GM12864 (cell line): ENCODE results near the gene SET.

ENCODE experiments used
- DNase-seq: peaks from one replicate; pipeline ENCODE4 v3.0.0-alpha.2; 2011; ENCODE audit warnings: low read depth
- H3K4me3 ChIP-seq: 2 replicates; pipeline ENCODE4 v1.5.1; 2011; ENCODE audit warnings: mild to moderate bottlenecking, low read depth, low read length, control low read depth
- TF ChIP-seq, protein P1 (sequence below): IDR thresholded peaks from 2 replicates; pipeline ENCODE4 v1.5.1; 2011; ENCODE audit warnings: low read depth, mild to moderate bottlenecking, moderate library complexity, low read length, control low read depth, inconsistent platforms; ENCODE audit errors: missing control alignments

Gene SET

GRCh38 chr9:128727640-128728248 lies 38.7 kb downstream of the SET start:
- DNase-seq = no peak
- TF ChIP-seq, protein P1, sequence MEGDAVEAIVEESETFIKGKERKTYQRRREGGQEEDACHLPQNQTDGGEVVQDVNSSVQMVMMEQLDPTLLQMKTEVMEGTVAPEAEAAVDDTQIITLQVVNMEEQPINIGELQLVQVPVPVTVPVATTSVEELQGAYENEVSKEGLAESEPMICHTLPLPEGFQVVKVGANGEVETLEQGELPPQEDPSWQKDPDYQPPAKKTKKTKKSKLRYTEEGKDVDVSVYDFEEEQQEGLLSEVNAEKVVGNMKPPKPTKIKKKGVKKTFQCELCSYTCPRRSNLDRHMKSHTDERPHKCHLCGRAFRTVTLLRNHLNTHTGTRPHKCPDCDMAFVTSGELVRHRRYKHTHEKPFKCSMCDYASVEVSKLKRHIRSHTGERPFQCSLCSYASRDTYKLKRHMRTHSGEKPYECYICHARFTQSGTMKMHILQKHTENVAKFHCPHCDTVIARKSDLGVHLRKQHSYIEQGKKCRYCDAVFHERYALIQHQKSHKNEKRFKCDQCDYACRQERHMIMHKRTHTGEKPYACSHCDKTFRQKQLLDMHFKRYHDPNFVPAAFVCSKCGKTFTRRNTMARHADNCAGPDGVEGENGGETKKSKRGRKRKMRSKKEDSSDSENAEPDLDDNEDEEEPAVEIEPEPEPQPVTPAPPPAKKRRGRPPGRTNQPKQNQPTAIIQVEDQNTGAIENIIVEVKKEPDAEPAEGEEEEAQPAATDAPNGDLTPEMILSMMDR = no peak
- H3K4me3 ChIP-seq = no peak overlapping the region

DNA sequence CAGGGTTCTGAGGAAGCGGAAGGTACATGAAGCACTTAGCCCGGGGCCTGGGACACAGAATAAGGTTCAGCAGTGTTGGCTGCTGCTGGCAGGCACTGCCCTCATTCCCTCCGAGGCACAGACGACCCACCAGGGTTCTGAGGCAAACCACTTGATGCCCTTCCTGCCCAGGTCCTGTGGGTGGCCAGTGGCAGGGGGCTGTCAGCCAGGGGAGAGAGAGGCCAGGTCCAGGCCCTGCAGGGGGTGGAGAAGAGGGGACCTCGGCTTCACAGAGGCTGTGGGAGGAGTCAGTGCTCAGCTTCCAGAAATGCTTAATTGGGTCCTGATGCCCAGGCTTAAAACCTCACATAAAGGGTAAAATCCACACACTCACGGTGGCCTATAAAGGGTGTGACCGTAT lies 39.3 kb downstream of the SET start:
- TF ChIP-seq, protein P1 = no peak
- DNase-seq = no peak
- H3K4me3 ChIP-seq = no peak overlapping the region

GRCh38 chr9:128729302-128729701 lies 40.3 kb downstream of the SET start:
- TF ChIP-seq, protein P1 = no peak
- no peak for DNase-seq
- H3K4me3 ChIP-seq = no peak overlapping the region

DNA sequence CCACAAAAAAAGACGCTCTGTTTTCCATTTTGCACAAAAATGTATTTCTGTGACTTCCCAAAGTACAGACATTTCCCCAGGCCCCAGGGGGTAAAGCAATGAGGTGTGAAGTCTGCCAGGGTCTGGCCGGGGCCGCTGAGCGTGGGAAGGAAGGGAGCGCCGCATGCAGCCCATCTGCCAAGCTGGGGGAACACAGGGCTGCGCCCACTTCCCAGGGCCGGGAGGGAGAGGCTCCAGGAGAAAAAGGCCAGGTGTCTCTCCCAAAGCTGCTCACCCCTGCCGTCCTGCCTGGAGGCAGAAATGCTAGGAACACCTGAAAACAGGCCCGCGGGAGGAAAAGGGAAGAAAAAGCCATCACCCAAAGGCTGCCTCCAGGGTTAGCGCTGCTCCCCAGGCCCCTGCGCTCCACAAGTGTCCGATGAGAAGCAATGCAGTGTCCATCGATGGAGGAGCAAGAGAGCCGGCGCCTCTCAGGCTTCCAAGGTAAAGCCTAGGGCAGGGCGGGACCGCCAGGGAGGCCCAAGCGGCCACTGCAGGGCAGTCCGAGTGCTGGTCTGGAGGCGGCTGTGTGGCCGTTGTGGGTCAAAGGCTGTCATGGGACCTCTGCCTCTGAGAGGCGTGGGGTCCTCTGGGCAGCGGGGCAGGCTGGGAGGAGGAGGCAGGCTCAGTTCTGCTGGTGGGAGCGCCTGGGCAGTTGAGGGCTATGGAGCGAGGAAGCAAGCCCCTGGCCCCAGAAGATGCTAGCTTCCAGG lies 40.9 kb downstream of the SET start:
- no peak overlapping the region for H3K4me3 ChIP-seq
- DNase-seq = no peak
- TF ChIP-seq, protein P1 = no peak

- H3K4me3 ChIP-seq = no peak overlapping the region
- no peak for DNase-seq
- TF ChIP-seq, protein P1 = no peak
These were observed 42.1 kb downstream of the SET start for GRCh38 chr9:128731093-128731492.

- H3K4me3 ChIP-seq = no peak overlapping the region
- TF ChIP-seq, protein P1 = no peak
- DNase-seq = no peak
These were observed 42.7 kb downstream of the SET start for GRCh38 chr9:128731691-128732090.

DNA sequence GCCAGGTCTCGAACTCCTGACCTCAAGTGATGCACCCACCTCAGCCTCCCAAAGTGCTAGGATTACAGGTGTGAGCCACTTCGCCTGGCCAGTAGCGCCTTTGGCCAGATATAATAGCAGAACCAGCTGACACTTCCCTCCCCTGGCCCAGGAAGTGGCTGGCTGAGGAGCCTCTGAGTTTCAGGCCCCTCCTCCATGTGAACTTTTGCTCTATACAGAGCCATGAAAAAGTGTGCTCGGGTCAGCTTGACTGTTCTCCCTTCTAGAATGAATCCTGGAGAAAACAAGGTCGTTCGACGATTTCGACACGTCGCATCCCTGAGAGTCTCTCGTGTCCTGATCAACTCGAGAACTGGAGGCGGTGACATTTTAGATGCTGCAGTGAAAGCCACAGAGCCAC lies 43.6 kb downstream of the SET start:
- H3K4me3 ChIP-seq = no peak overlapping the region
- DNase-seq = no peak
- TF ChIP-seq, protein P1 = no peak
